ENCODE results near the gene TSPAN6.

Gene TSPAN6

GRCh38 chrX:100615005-100615404 is 21.6 kb downstream of the TSPAN6 start:
- H3K27me3 ChIP-seq (ENCODE audit: control insufficient read depth, insufficient read depth, low read length), result no peaks in the 10 kb centered on the region
- no CpG with 5 or more reads among the region's 3 CpGs for whole genome bisulfite sequencing (ENCODE audit: insufficient coverage, insufficient read length)
- H3K36me3 ChIP-seq (ENCODE audit: control insufficient read depth, insufficient read depth, low read length), result no peaks in the 10 kb centered on the region

GRCh38 chrX:100611951-100612350 is 24.7 kb downstream of the TSPAN6 start:
- Histone ChIP-seq H3K9me3 (ENCODE audit: control insufficient read depth, insufficient read depth, low read length) (no peaks in the 10 kb centered on the region), H3K4me3 (ENCODE audit: low read length) (no peak overlapping the region), H3K27me3 (ENCODE audit: control insufficient read depth, insufficient read depth, low read length) (no peaks in the 10 kb centered on the region), H3K4me1 (ENCODE audit: control insufficient read depth, insufficient read depth, low read length) (no peaks in the 10 kb centered on the region), H3K36me3 (ENCODE audit: control insufficient read depth, insufficient read depth, low read length) (no peaks in the 10 kb centered on the region), H3K27ac (ENCODE audit: low read length) (no peak overlapping the region)
- DNase-seq (ENCODE audit: low read depth, low spot score), result no peak
- no CpG with 5 or more reads among the region's 5 CpGs for WGBS (ENCODE audit: insufficient coverage, insufficient read length)

More at GRCh38 chrX:100615005-100615404, 21.6 kb downstream of the TSPAN6 start:
- no peak overlapping the region for H3K4me3 ChIP-seq (ENCODE audit: low read length)
- H3K4me1 ChIP-seq (ENCODE audit: control insufficient read depth, insufficient read depth, low read length), result no peaks in the 10 kb centered on the region
- H3K27ac ChIP-seq (ENCODE audit: low read length), result no peak overlapping the region
- DNase-seq (ENCODE audit: low read depth, low spot score), result no peak
- no peaks in the 10 kb centered on the region for H3K9me3 ChIP-seq (ENCODE audit: control insufficient read depth, insufficient read depth, low read length)

- Histone ChIP-seq H3K27me3 (ENCODE audit: control insufficient read depth, insufficient read depth, low read length) (no peaks in the 10 kb centered on the region), H3K4me3 (ENCODE audit: low read length) (no peak overlapping the region), H3K9me3 (ENCODE audit: control insufficient read depth, insufficient read depth, low read length) (no peaks in the 10 kb centered on the region), H3K4me1 (ENCODE audit: control insufficient read depth, insufficient read depth, low read length) (no peaks in the 10 kb centered on the region), H3K27ac (ENCODE audit: low read length) (no peak overlapping the region), H3K36me3 (ENCODE audit: control insufficient read depth, insufficient read depth, low read length) (no peaks in the 10 kb centered on the region)
- DNase-seq (ENCODE audit: low read depth, low spot score), result no peak
- no CpG with 5 or more reads among the region's 1 CpG for WGBS (ENCODE audit: insufficient coverage, insufficient read length)
Observed at GRCh38 chrX:100609591-100609990, 27.0 kb downstream of the TSPAN6 start.

- Histone ChIP-seq H3K9me3 (ENCODE audit: control insufficient read depth, insufficient read depth, low read length) (no peaks in the 10 kb centered on the region), H3K4me1 (ENCODE audit: control insufficient read depth, insufficient read depth, low read length) (no peaks in the 10 kb centered on the region), H3K27me3 (ENCODE audit: control insufficient read depth, insufficient read depth, low read length) (no peaks in the 10 kb centered on the region), H3K4me3 (ENCODE audit: low read length) (no peak overlapping the region), H3K27ac (ENCODE audit: low read length) (no peak overlapping the region), H3K36me3 (ENCODE audit: control insufficient read depth, insufficient read depth, low read length) (no peaks in the 10 kb centered on the region)
- WGBS (ENCODE audit: insufficient coverage, insufficient read length), result no CpG with 5 or more reads among the region's 1 CpG
- no peak for DNase-seq (ENCODE audit: low read depth, low spot score)
Observed at GRCh38 chrX:100606753-100607152, 29.9 kb downstream of the TSPAN6 start.

- DNase-seq (ENCODE audit: low read depth, low spot score), result no peak
- H3K36me3 ChIP-seq (ENCODE audit: control insufficient read depth, insufficient read depth, low read length), result no peaks in the 10 kb centered on the region
- WGBS (ENCODE audit: insufficient coverage, insufficient read length), result no CpG with 5 or more reads among the region's 1 CpG
- no peaks in the 10 kb centered on the region for H3K9me3 ChIP-seq (ENCODE audit: control insufficient read depth, insufficient read depth, low read length)
- H3K27me3 ChIP-seq (ENCODE audit: control insufficient read depth, insufficient read depth, low read length), result no peaks in the 10 kb centered on the region
- H3K4me1 ChIP-seq (ENCODE audit: control insufficient read depth, insufficient read depth, low read length), result no peaks in the 10 kb centered on the region
- no peak overlapping the region for H3K27ac ChIP-seq (ENCODE audit: low read length)
- H3K4me3 ChIP-seq (ENCODE audit: low read length), result no peak overlapping the region
Observed at GRCh38 chrX:100600758-100601157, 35.8 kb downstream of the TSPAN6 start.

GRCh38 chrX:100600340-100600739 is 36.3 kb downstream of the TSPAN6 start:
- H3K36me3 ChIP-seq (ENCODE audit: control insufficient read depth, insufficient read depth, low read length), result no peaks in the 10 kb centered on the region
- no peak overlapping the region for H3K27ac ChIP-seq (ENCODE audit: low read length)
- no peaks in the 10 kb centered on the region for H3K4me1 ChIP-seq (ENCODE audit: control insufficient read depth, insufficient read depth, low read length)
- no peaks in the 10 kb centered on the region for H3K27me3 ChIP-seq (ENCODE audit: control insufficient read depth, insufficient read depth, low read length)
- no peak overlapping the region for H3K4me3 ChIP-seq (ENCODE audit: low read length)
- DNase-seq (ENCODE audit: low read depth, low spot score), result no peak
- H3K9me3 ChIP-seq (ENCODE audit: control insufficient read depth, insufficient read depth, low read length), result no peaks in the 10 kb centered on the region

- Histone ChIP-seq H3K9me3 (ENCODE audit: control insufficient read depth, insufficient read depth, low read length) (no peaks in the 10 kb centered on the region), H3K4me1 (ENCODE audit: control insufficient read depth, insufficient read depth, low read length) (no peaks in the 10 kb centered on the region), H3K36me3 (ENCODE audit: control insufficient read depth, insufficient read depth, low read length) (no peaks in the 10 kb centered on the region), H3K4me3 (ENCODE audit: low read length) (no peak overlapping the region), H3K27me3 (ENCODE audit: control insufficient read depth, insufficient read depth, low read length) (no peaks in the 10 kb centered on the region), H3K27ac (ENCODE audit: low read length) (no peak overlapping the region)
- no peak for DNase-seq (ENCODE audit: low read depth, low spot score)
- WGBS (ENCODE audit: insufficient coverage, insufficient read length), result no CpG with 5 or more reads among the region's 9 CpGs
Observed at GRCh38 chrX:100599456-100599855, 37.1 kb downstream of the TSPAN6 start.

- no CpG with 5 or more reads among the region's 2 CpGs for WGBS (ENCODE audit: insufficient coverage, insufficient read length)
- no peak overlapping the region for H3K4me3 ChIP-seq (ENCODE audit: low read length)
- no peaks in the 10 kb centered on the region for H3K36me3 ChIP-seq (ENCODE audit: control insufficient read depth, insufficient read depth, low read length)
- H3K27ac ChIP-seq (ENCODE audit: low read length), result no peak overlapping the region
- no peaks in the 10 kb centered on the region for H3K27me3 ChIP-seq (ENCODE audit: control insufficient read depth, insufficient read depth, low read length)
- H3K4me1 ChIP-seq (ENCODE audit: control insufficient read depth, insufficient read depth, low read length), result no peaks in the 10 kb centered on the region
- DNase-seq (ENCODE audit: low read depth, low spot score), result no peak
- H3K9me3 ChIP-seq (ENCODE audit: control insufficient read depth, insufficient read depth, low read length), result no peaks in the 10 kb centered on the region
Observed at GRCh38 chrX:100596601-100597000, 40.0 kb downstream of the TSPAN6 start.

GRCh38 chrX:100593581-100593980 is 43.0 kb downstream of the TSPAN6 start:
- no peaks in the 10 kb centered on the region for H3K36me3 ChIP-seq (ENCODE audit: control insufficient read depth, insufficient read depth, low read length)
- no peaks in the 10 kb centered on the region for H3K4me1 ChIP-seq (ENCODE audit: control insufficient read depth, insufficient read depth, low read length)
- DNase-seq (ENCODE audit: low read depth, low spot score), result no peak
- no CpG with 5 or more reads among the region's 2 CpGs for WGBS (ENCODE audit: insufficient coverage, insufficient read length)
- H3K4me3 ChIP-seq (ENCODE audit: low read length), result no peak overlapping the region
- no peaks in the 10 kb centered on the region for H3K27me3 ChIP-seq (ENCODE audit: control insufficient read depth, insufficient read depth, low read length)
- no peak overlapping the region for H3K27ac ChIP-seq (ENCODE audit: low read length)
- no peaks in the 10 kb centered on the region for H3K9me3 ChIP-seq (ENCODE audit: control insufficient read depth, insufficient read depth, low read length)

- WGBS (ENCODE audit: insufficient coverage, insufficient read length), result no CpG with 5 or more reads among the region's 2 CpGs
- no peak for DNase-seq (ENCODE audit: low read depth, low spot score)
- H3K4me3 ChIP-seq (ENCODE audit: low read length), result no peak overlapping the region
- H3K9me3 ChIP-seq (ENCODE audit: control insufficient read depth, insufficient read depth, low read length), result no peaks in the 10 kb centered on the region
- no peak overlapping the region for H3K27ac ChIP-seq (ENCODE audit: low read length)
- no peaks in the 10 kb centered on the region for H3K4me1 ChIP-seq (ENCODE audit: control insufficient read depth, insufficient read depth, low read length)
- H3K27me3 ChIP-seq (ENCODE audit: control insufficient read depth, insufficient read depth, low read length), result no peaks in the 10 kb centered on the region
- H3K36me3 ChIP-seq (ENCODE audit: control insufficient read depth, insufficient read depth, low read length), result no peaks in the 10 kb centered on the region
Observed at GRCh38 chrX:100593126-100593525, 43.5 kb downstream of the TSPAN6 start.

GRCh38 chrX:100591256-100592051 is 45.2 kb downstream of the TSPAN6 start:
- no CpG with 5 or more reads among the region's 5 CpGs for WGBS (ENCODE audit: insufficient coverage, insufficient read length)

More at GRCh38 chrX:100591256-100592051, 45.2 kb downstream of the TSPAN6 start:
- H3K27ac ChIP-seq (ENCODE audit: low read length), result no peak overlapping the region
- no peak for DNase-seq (ENCODE audit: low read depth, low spot score)
- no peak overlapping the region for H3K4me3 ChIP-seq (ENCODE audit: low read length)
- no peaks in the 10 kb centered on the region for H3K4me1 ChIP-seq (ENCODE audit: control insufficient read depth, insufficient read depth, low read length)
- H3K36me3 ChIP-seq (ENCODE audit: control insufficient read depth, insufficient read depth, low read length), result no peaks in the 10 kb centered on the region
- H3K27me3 ChIP-seq (ENCODE audit: control insufficient read depth, insufficient read depth, low read length), result no peaks in the 10 kb centered on the region
- H3K9me3 ChIP-seq (ENCODE audit: control insufficient read depth, insufficient read depth, low read length), result no peaks in the 10 kb centered on the region

Measured in iPS DF 6.9 (cell line).